HG02678 (cell line): ENCODE measurements around the gene NEAT1.
A peak's percentile ranks its signal among the peaks of the same experiment; 100 is the strongest.

Source experiments
- ATAC-seq: cut with Tn5 transposase; IDR thresholded peaks from one replicate; pipeline ENCODE4 v1.9.1; 2021; ENCODE audit warnings: mild to moderate bottlenecking, moderate library complexity; ENCODE audit not compliant: unreplicated experiment

NEAT1 gene

DNA sequence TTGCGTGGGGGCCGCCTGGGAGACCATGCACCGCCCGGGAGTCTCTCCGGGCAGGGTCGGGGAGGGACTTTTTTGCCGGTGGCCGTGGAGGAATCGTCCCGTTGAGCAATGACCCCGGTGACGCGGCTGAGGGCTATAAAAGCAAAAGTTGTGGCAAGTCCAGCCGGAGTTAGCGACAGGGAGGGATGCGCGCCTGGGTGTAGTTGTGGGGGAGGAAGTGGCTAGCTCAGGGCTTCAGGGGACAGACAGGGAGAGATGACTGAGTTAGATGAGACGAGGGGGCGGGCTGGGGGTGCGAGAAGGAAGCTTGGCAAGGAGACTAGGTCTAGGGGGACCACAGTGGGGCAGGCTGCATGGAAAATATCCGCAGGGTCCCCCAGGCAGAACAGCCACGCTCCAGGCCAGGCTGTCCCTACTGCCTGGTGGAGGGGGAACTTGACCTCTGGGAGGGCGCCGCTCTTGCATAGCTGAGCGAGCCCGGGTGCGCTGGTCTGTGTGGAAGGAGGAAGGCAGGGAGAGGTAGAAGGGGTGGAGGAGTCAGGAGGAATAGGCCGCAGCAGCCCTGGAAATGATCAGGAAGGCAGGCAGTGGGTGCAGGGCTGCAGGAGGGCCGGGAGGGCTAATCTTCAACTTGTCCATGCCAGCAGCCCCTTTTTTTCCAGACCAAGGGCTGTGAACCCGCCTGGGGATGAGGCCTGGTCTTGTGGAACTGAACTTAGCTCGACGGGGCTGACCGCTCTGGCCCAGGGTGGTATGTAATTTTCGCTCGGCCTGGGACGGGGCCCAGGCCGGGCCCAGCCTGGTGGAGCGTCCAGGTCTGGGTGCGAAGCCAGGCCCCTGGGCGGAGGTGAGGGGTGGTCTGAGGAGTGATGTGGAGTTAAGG, at the start of gene NEAT1:
Gene NEAT1 (plus strand): TSS at position 166 of the 883 bp plus-strand sequence.
- ATAC-seq = peak; percentile 27

DNA sequence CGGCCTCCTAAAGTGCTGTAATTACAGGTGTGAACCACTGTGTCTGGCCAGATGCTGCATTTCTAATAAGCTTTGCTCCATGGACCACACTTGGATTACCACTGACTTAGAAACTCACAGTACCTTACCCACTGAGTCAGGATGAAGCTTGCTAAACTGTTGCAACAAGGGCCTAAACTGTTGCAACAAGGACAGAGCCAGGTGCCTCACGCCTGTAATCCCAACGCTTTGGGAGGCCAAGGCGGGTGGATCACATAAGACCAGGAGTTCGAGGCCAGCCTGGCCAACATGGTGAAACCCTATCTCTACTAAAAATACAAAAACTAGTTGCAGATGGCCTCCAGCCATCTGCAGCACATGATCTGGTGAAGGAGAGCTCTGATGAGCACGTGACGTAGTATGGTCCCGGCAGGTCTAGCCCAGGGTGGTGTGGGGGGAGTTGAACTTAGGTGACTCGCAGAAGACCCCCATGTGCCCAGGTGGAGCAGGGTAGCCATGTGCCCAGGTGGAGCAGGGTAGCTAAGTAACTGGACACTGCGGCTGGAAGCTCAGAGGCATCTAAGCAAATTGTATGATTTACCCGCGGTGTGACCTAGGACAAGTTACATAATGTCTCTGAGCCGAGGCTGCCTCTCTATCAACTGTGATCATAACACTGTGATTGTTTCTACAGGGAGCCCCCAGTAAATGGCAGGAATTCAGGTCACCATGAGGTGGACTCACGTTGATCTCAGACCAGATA, 48.6 kb upstream of the NEAT1 start:
- ATAC-seq = no peak

DNA sequence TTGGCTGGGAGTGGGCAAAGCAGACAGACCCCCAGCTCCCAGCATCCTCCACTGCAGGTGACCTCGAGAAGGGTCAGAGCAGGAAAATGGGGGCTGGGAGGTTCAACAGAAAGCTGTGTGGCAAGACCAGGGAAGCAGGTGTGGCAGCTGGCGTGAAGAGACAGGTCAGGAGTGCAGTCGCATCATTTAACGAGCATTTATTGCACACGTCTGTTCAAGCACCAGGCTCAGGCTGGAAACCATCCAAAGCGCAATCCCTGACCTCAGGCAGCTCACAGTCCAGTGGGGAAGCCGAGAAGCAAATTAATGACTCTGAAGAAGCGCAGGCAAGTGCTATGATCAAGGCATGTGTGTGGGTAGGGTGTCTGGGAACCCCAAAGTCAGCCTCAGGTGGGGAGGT, 47.6 kb upstream of the NEAT1 start:
- ATAC-seq = no peak

DNA sequence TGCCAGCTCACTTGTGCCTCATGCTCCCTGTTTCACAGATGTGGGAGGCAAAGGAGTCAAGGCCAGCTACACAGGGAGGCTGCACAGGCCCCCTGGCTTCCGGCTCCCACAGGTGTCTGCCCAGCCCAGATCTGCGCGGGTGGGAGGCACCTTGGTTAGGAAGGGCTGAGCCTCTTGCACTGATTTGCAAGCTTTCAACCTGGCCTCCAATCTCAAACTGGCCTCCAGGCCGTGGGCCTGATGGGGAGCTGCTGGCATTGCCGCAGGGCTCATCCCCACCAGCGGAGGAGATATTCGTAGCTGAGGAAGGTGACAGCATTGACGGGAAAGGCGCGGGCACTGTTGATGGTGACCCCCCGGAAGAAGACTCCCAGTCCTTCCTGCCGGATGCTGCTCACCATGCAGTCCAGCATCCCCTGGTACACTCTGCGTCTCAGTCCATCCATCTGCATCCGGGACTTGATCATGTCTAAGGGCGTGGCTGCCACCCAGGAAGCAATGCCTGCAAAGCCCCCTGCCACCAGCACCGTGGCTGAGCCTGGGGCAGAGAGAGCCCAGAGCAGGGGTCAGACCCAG, 46.4 kb upstream of the NEAT1 start:
- no peak for ATAC-seq

DNA sequence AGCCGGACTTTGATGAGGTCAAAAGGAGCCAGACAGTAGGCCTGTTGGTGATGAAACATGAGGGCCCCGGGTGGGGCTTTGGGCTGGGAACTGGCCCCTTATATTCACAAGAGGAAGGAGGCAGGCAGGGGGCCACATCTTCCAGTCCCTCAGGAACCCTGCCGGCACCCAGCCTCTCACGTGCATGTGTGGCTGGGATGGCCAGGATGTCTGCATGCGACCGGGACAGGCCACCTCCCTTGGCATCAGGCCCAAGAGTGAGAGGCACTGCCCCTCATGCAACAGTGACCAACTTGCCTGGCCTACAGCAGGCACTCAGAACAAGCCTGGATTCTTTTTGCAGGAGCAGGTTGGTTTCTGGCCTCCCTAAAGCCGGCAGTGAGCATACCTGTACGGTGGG, 45.6 kb upstream of the NEAT1 start:
- no peak for ATAC-seq

DNA sequence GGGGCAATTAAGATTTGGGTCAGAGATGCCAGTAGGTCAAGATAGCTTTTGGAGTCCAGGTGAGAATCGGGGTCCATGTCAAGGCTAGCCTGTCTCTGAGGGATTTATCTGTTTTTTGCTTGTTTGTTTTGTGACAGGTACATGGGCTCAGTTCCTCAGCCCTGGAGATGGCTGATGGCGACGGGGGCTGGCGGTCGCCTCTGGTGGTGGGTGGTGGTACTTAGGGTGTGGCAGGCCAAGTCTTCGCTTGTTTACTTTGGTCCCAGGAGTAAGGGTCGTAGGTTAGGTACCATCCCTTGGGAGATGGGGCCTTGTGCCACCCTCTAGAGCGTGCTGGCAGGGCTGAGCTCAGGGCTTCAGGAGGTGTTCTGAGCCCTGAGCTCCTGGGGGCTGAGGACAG, 44.8 kb upstream of the NEAT1 start:
- ATAC-seq = no peak

DNA sequence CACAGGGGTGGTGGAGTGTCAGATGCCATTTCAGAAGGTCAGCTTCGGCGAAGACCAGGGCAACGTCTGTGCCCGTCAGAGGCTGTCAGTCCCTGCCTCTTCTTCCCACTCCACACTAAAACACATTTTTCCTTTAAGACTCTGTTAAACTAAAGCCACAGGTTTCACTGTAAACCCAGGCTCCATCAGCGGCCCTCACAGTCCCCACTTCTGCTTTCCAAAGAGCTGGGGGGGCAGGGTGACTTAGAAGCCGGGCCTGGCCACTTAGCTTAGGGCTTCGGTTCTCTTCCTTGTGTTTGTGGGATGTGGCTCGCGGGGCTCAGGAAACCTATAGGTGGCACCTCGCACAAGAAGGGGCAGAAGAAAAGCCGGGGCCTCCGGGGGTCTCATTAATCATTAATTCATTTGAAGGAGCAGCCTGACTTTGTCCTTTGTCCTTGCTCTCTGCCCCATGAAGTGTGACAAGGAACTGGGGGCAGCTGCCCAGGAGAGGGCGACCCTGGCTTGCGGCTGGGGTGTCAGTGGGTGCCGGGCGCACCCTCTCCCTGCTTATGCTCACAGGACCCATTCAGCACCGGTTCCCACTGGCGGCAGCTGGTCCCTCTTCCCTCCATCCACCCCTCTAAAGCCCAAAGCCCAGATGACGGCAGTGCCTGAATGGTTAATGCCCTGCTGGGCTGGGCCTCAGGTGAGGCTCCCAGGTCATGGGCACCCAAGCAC, 44.2 kb upstream of the NEAT1 start:
- no peak for ATAC-seq

DNA sequence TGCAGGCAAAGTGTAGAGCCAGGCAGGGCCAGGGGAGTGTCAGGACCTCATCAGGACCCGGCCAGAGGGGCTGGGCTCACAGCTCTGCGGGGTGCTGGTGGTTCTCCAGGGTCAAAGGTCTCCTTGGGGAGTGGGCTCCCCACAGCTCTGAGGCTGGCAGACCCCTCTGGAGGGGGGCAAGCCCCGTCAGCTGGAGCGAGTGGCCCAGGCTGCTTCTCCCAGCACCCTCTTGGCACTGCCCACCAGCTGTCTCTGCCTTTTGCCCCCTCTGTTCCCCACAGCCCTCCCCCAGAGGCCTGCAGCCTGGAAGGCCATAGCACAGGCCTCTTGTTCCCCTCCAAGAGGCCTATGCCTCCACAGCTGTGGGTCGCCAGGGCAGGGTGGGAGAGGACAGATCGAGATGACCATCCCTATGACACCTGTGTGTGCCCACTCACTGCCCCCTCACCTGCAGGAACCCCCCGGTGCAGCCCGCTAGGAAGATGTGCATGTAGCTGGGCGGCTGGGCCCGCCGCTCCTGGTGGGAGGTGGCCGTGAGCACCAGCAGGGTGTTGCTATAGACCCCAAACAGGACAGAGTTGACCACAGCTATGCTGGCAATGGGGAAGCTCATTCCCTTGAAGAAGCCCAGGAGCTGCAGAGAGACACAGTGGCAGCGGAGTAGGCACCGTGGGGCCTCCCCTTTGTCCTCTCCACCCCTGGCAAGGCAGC, 43.5 kb upstream of the NEAT1 start:
- ATAC-seq = no peak

DNA sequence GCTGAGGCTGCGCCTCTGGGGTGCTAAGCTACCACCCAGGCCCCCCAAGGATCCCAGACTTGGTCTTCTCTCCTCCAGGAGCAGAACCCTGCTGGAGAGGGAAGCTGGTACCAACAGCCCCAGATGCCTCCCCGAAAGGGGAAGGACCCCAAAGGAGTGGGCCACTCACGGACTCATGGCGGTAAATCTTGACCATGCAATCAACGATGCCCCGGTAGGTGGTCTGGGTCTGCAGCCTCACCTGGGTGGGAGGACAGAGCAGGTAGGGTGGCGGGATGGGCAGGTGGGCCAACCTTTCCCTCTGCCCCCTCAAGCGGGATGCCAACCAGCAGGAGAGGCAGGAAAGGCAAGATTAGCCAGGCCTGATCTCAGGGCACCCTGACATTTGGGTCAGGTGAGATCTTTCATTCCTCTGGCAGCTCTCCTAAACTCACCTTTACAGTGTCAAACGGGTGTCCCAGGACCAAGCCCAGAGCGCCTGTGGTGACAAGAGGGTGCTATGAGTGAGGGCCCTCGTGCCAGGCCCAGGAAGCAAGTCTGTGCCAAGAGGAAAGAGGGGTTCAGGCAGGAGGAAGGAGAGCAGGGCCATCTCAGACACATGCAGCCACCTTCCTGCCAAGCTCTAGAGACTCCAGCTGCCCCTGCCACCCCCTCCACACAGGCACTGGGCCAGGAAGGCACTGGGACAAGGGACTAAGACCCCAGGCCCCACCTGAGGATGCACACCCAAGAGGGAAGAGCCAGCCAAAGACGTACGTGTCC, 42.7 kb upstream of the NEAT1 start:
- ATAC-seq = no peak

DNA sequence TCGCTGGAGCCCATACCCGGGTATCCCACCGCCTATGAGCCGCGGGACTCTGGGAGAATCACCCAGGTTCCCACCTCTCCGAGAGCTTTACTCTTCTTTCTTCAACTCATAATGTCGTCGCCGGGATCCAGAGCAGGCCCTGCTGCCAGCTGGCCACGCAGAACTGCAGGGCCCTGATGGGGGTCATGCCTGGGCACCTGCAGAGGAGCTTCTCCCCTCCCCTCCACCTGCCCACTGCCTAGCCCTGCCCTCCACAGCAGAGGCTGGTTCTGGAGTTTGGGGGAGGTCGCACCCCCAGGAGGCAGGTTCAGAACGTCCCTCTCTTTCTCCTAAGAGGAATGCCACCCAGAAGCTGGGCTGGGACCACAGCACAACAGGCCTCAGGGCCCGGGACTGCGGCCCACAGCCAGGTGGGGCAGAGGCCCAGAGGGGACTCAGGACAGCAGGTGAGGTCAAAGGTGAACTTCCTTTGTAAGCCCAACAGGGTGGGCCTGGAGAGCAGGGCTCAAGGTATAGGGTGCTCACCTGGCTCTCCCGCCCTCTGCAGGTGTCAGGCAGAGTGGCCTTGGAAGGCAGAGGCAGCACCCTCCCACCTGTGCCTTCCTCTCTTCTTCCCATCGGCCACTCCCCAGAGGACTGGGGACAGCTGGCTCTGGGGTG, 42.0 kb upstream of the NEAT1 start:
- ATAC-seq = no peak

DNA sequence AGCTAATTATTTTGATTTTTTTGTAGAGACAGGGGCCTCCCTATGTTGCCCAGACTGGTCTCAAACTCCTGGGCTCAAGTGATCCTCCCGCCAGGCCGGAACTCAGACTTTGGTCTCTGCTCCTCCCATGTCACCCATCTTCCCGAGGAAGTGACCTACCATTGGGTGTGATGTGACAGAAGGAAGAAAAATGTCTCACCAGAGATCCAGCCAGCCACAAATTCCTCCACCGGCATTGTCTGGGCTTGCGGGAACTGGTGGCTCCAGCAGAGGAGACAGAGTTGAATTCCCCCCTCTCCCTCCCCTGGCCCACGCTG, 40.9 kb upstream of the NEAT1 start:
- ATAC-seq = peak; percentile 10

DNA sequence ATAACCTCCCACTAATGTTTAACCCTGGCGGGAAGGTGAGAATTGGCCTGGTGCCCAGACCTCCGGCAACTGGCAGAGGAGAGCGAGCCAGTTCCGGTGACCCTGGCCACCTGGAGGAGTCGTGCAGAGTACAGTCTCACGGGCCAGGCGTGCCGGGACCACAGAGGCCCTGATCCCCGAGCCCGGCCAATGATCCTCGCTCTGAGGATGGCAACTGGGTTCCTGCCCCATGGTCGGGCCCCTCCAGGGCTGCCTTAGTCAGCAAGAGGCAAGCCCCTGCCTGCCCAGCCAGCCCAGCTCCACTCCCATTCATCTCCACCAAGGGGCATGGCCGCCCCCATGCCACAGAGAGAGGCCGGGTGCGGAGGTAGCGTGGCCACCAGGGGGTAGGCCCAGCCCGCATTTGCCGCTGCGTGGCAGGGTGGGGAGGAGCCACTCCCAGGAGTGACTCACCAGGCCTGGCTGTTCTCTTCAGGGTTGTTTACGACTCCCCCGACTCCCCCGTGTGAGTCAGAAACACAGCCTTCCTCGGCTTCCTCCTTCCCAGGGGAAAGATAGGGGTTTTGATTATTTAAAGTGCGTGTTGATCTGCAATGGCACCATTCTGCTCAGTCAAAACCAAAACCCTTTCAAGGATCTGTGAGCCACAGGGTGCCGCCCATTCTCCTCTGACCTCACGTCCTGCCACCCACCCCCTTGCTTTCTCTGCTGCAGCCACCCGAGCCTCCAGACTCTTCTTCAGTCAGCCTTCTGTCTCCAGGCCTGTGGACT, 40.4 kb upstream of the NEAT1 start, which contains the start of gene SLC25A45:
Gene SLC25A45 (minus strand): TSS at position 614 of the 771 bp plus-strand sequence. CDS start 695 bp downstream, outside the sequence.
- peak; percentile 60 for ATAC-seq

DNA sequence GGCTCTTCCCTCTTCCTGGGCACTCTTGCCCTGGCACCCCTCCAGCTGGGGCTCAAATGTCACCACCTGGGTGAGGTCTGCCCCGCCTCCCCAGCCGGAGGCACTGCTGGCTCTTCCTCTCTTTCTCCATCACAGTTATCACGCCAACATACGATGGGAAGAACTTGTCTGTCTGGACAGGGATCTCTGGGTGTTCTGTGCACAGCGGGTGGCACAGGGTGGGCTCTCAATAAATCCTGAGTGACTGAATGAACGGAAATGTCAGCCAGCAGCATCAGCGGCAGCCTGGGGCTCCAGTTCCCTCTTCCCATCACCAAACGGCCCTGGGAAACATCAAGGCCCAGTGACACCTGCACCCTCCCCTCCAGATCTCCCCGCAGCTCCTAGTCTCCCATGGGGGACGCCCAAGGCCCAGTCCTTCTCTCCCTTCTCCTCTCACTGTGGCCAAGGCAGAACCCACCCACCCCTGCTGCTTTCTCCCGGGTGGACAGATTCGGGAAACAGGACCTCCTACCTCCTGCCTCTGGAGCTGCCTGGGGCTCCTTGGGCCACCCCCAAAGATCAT, 39.7 kb upstream of the NEAT1 start:
- no peak for ATAC-seq

DNA sequence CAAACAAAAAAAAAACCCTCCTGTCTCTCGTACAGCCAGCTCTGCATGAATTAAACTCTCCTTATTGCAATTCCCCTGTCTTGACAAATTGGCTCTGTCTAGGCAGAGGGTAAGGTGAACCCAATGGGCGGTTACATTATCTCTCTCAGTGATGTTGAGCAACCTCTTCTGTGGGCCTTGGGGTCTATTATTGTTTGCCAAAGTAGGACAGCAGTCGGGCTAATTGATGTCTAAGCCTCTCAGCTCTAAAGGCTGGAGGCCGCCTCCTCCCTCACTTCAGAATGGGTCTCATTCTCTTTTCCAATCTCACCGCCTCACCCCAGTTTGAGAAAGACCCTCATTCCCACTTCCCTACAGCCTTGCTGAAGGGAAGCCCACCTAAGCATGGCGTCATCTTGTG, 38.8 kb upstream of the NEAT1 start:
- ATAC-seq = no peak

DNA sequence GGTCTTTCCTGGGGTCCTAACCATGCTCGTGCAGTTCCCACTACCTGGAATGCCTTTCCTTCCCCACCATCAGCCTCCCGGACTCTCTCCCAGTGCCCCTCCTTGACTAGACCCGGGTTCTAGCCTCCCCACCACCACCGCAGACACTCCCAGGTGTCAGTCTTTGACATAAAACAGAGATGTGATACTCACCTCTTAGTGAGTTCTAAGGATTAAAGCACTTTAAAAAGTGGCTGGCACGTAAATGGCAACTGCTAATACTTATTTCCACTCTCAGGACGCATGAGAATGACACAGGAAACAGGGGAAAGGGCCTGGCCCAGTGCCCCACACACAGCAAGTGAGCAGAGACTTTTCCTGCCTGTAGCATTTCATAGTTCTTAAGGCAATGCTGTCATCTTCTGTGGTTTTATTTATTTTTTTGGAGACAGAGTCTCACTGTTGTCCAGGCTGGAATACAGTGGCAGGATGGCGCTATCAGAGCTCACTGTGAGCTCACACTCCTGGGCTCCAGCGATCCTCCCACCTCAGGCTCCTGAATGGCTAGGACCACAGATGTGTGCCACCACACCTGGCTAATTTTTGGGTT, 38.2 kb upstream of the NEAT1 start:
- no peak for ATAC-seq

DNA sequence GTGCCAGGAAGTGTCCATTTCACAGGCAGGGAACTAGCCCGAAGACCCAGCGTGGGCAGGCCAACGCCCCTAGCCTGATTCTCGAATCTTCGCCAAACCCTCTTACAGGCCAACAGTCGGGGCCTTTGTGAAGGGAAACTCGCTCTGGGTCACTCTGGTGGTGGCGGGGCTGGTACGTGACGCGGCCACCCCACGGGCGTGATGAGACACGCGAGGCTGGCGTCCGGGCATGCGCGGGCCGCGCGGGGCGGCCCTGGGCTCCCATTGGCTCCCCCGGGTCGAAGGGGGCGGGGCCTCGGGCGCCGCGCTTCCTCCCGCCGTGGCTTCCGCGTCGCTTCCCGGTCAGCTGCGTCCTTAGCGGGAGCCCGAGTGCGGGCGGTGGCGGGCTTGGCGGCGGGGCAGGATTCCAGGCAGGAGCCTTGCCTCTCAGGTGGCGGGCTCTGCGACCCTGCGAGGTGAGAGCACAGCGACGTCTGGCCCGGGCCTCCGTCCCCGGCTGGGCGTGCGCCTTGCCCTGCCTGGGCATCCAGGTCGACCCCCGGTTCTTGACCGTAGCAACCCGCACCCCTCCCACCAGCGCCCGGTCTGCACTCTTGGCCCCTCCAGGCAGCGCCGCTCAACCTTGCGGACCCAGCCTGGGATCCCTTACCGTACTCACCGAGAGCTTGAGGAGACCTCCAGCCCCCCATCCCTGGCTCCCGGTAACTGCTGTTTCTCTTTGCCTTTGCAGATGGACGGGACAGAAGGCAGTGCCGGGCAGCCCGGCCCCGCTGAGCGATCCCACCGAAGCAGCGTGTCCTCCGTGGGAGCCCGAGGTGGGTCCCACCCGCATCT, 36.1 kb upstream of the NEAT1 start, which contains the start of gene FRMD8:
Gene FRMD8 (plus strand): TSS at position 331 of the 834 bp plus-strand sequence. CDS start 400 bp downstream, at position 731.
- peak; percentile 57 for ATAC-seq

DNA sequence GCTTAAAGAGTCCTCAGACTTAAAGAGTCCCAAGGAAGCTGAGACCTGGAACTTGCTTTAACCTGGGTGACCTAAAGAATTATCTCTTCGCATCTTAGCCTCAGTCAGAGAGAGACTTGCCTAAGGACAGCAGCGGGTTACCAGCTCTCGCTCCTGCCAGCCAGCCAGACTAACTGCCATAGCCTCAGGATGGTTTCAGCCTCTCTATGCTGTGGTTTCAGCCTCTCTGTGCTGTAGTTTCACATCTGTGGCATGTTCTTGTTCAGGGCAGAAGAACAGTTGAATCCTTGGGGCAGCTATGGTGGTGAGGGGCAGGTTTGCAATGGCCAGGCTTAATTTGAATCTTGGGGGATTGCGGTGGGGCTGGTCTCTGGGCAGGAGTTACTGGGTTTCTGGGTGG, 33.9 kb upstream of the NEAT1 start:
- ATAC-seq = no peak
